Sigmoid colon (tissue), 7 donors: Measurements from ENCODE around the gene WDFY1. TPM values are rescaled to one million over a fixed set of nuclear protein-coding genes. Genes with fewer than 3 reads are reported as not detected.

ENCODE experiments used
- DNase-seq: peaks from one replicate; pipeline ENCODE4 v3.0.0-alpha.2; 2019
- H3K27ac ChIP-seq, 4 donors: fragments of 200-600 bp; sonication (generic); one replicate each; pipeline ENCODE4 v1.5.1; 2016 to 2019; ENCODE audit warnings: mild to moderate bottlenecking in 1 of 4
- H3K27me3 ChIP-seq, 3 donors: fragments of 200-600 bp; sonication (generic); one replicate each; pipeline ENCODE4 v1.5.1; 2019; ENCODE audit warnings: mild to moderate bottlenecking in 1 of 3
- H3K36me3 ChIP-seq, 4 donors: fragments of 200-600 bp; sonication (generic); one replicate each; pipeline ENCODE4 v1.5.1; 2016 to 2019
- H3K4me1 ChIP-seq, 4 donors: fragments of 200-600 bp; sonication (generic); one replicate each; pipeline ENCODE4 v1.5.1; 2017 to 2019
- H3K4me3 ChIP-seq, 4 donors: fragments of 200-600 bp; sonication (generic); one replicate each; pipeline ENCODE4 v1.5.1; 2017 to 2019; ENCODE audit warnings: mild to moderate bottlenecking in 2 of 4, moderate library complexity in 1 of 4
- H3K9me3 ChIP-seq, 4 donors: fragments of 200-600 bp in 3 of 4; sonication (generic) in 3 of 4; one replicate each; pipeline versions ENCODE4 v1.5.1 to v1.6.1; 2013 to 2019
- EP300 ChIP-seq, 4 donors: sonication (generic); formaldehyde crosslinking; IDR thresholded peaks; one replicate each; pipeline ENCODE4 v1.6.1; 2017; ENCODE audit warnings: antibody characterized with exemption in 4 of 4
- POLR2A ChIP-seq, 2 donors: fragments of 450-650 bp; IDR thresholded peaks; one replicate each; pipeline ENCODE4 v1.6.1; 2016; ENCODE audit warnings: antibody characterized with exemption in 2 of 2, mild to moderate bottlenecking in 2 of 2, moderate library complexity in 2 of 2
- POLR2AphosphoS5 ChIP-seq, 4 donors: sonication (generic); formaldehyde crosslinking; IDR thresholded peaks; one replicate each; pipeline ENCODE4 v1.6.1; 2017; ENCODE audit warnings: antibody characterized with exemption in 4 of 4
- WGBS, 2 donors: extraction: QIAGEN DNeasy Blood & Tissue Kit; methylation state at CpG; one replicate each; pipeline ENCODE4 v1.1.7; 2013; 5-methylcytosine and 5-hydroxymethylcytosine counted together
- intact Hi-C: fragments of 100-400 bp; cut with DNase I; formaldehyde crosslinking; loops from one replicate; pipeline ENCODE4 v1.15.1; 2023
- polyA plus RNA-seq, 3 donors: library from polyadenylated mRNA; stranded (reverse); fragments of 200-250 nt; gene quantifications; one replicate each; pipeline ENCODE4 v1.2.3, GENCODE V29; 2013
- total RNA-seq, 4 donors: library from RNA; depleted of rRNA; stranded (reverse); fragments of >200 nt; gene quantifications; one replicate each; pipeline ENCODE4 v1.1.0, GENCODE V29; 2016
- TF ChIP-seq, protein P1 (sequence below), 4 experiments: fragments of 450-650 bp in 3 of 4; fragments of 200-600 bp in 1 of 4; IDR thresholded peaks; one replicate each; pipeline ENCODE4 v1.5.1; 2016 to 2019; ENCODE audit warnings: antibody characterized with exemption in 4 of 4, mild to moderate bottlenecking in 3 of 4, moderate library complexity in 2 of 4
- donor health status: healthy with polysubstance abuse.
- donor health status: Bipolar disorder and iron deficiency.
- donor health status: healthy.

WDFY1 gene
- total and polyA plus RNA-seq, 7 donors: 17.4 to 36.1 (median 24.3) TPM

- no peak overlapping the region for H3K4me3 ChIP-seq
- H3K27me3 ChIP-seq: no peaks in the 10 kb centered on the region
- no peaks in the 10 kb centered on the region for H3K36me3 ChIP-seq
- no peak for DNase-seq
- intact Hi-C loops: no loop called here
- 77 to 79% methylated on average over 5 of the region's 5 CpGs for WGBS, 2 donors
- H3K9me3 ChIP-seq: no peaks in the 10 kb centered on the region
- no peak overlapping the region for H3K27ac ChIP-seq
- peaks cover 0 to 23% (median 19%) of the 10 kb centered on the region in 4 donors for H3K4me1 ChIP-seq
- TF ChIP-seq, protein P1, sequence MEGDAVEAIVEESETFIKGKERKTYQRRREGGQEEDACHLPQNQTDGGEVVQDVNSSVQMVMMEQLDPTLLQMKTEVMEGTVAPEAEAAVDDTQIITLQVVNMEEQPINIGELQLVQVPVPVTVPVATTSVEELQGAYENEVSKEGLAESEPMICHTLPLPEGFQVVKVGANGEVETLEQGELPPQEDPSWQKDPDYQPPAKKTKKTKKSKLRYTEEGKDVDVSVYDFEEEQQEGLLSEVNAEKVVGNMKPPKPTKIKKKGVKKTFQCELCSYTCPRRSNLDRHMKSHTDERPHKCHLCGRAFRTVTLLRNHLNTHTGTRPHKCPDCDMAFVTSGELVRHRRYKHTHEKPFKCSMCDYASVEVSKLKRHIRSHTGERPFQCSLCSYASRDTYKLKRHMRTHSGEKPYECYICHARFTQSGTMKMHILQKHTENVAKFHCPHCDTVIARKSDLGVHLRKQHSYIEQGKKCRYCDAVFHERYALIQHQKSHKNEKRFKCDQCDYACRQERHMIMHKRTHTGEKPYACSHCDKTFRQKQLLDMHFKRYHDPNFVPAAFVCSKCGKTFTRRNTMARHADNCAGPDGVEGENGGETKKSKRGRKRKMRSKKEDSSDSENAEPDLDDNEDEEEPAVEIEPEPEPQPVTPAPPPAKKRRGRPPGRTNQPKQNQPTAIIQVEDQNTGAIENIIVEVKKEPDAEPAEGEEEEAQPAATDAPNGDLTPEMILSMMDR (IDR thresholded peaks at IDR 0.05): no peak
- TF ChIP-seq POLR2AphosphoS5 (IDR thresholded peaks at IDR 0.05): no peak
- no peak for TF ChIP-seq EP300 (IDR thresholded peaks at IDR 0.05)
These were observed 2.6 kb upstream of the WDFY1 start for GRCh38 chr2:223947711-223948205.

- Histone ChIP-seq H3K4me3 (peak overlapping the region in 3 of 4 donors; percentile 88 to 99 (median 98)), H3K27ac (peak overlapping the region in 3 of 4 donors; percentile 86 to 92 (median 89)), H3K9me3 (no peaks in the 10 kb centered on the region), H3K36me3 (no peaks in the 10 kb centered on the region), H3K4me1 (peaks cover 0 to 37% (median 25%) of the 10 kb centered on the region in 4 donors), H3K27me3 (no peaks in the 10 kb centered on the region)
- intact Hi-C loops: loop anchor here (2.0 kb wide), 1 partner anchor 951 kb away; no protein-coding TSS in a partner anchor
- no peak for DNase-seq
- TF ChIP-seq, protein P1 (IDR thresholded peaks at IDR 0.05): no peak
- TF ChIP-seq EP300 (IDR thresholded peaks at IDR 0.05) (no peak), POLR2A (IDR thresholded peaks at IDR 0.05) (no peak), POLR2AphosphoS5 (IDR thresholded peaks at IDR 0.05) (no peak)
- 42 to 43% methylated on average over 4 of the region's 4 CpGs for WGBS, 2 donors
These were observed 620 bp upstream of the WDFY1 start for GRCh38 chr2:223945755-223946154.

DNA sequence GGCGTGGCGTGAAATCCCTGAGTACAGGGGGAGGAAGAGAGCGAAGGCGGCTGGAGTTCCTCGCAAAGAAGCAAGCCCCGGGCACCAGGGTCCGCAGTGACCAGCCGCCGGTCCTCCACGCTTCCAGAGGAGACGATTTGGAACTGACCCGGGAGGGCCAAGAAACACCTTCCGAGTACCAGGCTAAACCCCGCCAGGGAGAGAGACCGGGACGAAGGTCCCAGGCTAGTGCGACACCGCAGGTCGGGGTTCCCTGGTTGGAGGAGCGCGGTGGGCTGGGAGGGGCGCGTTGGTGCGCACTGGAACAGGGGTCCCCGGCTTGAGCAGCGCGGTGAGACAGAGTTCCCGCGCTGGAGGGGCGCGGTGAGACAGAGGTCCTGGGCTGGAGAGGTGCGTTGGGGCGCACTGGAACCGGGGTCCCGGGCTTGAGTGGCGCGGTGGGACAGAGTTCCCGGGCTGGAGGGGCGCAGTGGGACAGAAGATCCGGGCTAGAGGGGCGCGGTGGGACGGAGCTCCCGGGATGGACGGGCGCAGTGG, 901 bp downstream of the WDFY1 start:
- H3K4me1 ChIP-seq: peaks cover 0 to 47% (median 25%) of the 10 kb centered on the region in 4 donors
- H3K27me3 ChIP-seq: no peaks in the 10 kb centered on the region
- 0 to 2% methylated on average over 46 of the region's 46 CpGs for WGBS, 2 donors
- intact Hi-C loops: loop anchor here (2.0 kb wide), 1 partner anchor 949 kb away; no protein-coding TSS in a partner anchor
- DNase-seq: peak; percentile 69
- peak overlapping the region; percentile 87 to 99 (median 93) for H3K4me3 ChIP-seq
- peak overlapping the region; percentile 86 to 92 (median 90) for H3K27ac ChIP-seq
- no peaks in the 10 kb centered on the region for H3K36me3 ChIP-seq
- TF ChIP-seq, protein P1 (IDR thresholded peaks at IDR 0.05): no peak
- TF ChIP-seq EP300 (IDR thresholded peaks at IDR 0.05): no peak
- TF ChIP-seq POLR2AphosphoS5 (IDR thresholded peaks at IDR 0.05): no peak
- TF ChIP-seq POLR2A (IDR thresholded peaks at IDR 0.05): no peak
- H3K9me3 ChIP-seq: no peaks in the 10 kb centered on the region

DNA sequence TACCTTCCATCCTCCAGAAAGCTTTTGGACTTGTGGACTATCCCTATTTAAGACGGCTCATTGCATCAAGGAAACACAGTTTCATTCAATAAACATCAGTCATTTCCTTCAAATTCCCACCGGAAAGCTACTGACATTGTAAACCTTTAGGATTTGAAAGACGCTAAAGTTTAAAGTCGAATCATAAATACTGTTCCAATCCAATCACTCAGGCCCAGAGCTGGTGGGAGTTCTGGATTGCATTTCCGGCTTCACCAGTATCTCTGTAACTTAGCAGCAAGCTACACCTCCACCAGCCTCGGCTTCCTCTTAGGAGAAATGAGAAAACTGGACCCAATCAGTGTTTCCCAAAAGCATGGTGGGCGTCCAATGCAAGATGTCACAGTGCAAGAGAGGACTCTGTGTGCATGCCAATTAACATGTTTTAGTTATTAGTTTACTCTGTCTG, 1.6 kb downstream of the WDFY1 start:
- intact Hi-C loops: loop anchor here (2.0 kb wide), 1 partner anchor 949 kb away; no protein-coding TSS in a partner anchor
- Histone ChIP-seq H3K36me3 (no peaks in the 10 kb centered on the region), H3K9me3 (no peaks in the 10 kb centered on the region), H3K4me3 (peak overlapping the region; percentile 87 to 99 (median 93)), H3K27me3 (no peaks in the 10 kb centered on the region), H3K27ac (peak overlapping the region; percentile 86 to 92 (median 90)), H3K4me1 (peaks cover 0 to 48% (median 29%) of the 10 kb centered on the region in 4 donors)
- TF ChIP-seq EP300 (IDR thresholded peaks at IDR 0.05) (no peak), POLR2A (IDR thresholded peaks at IDR 0.05) (peak in 1 of 2 donors; percentile 38)
- 10 to 42% methylated on average over 7 of the region's 7 CpGs for WGBS, 2 donors
- DNase-seq: no peak

- intact Hi-C loops: no loop called here
- no peaks in the 10 kb centered on the region for H3K27me3 ChIP-seq
- peaks cover 0 to 50% (median 33%) of the 10 kb centered on the region in 4 donors for H3K4me1 ChIP-seq
- WGBS, 2 donors: 18 to 70% methylated on average over 1 of the region's 1 CpG
- no peaks in the 10 kb centered on the region for H3K36me3 ChIP-seq
- peak overlapping the region in 2 of 4 donors; percentile 98 to 99 for H3K4me3 ChIP-seq
- H3K9me3 ChIP-seq: no peaks in the 10 kb centered on the region
- no peak for DNase-seq
- H3K27ac ChIP-seq: peak overlapping the region in 3 of 4 donors; percentile 8 to 91 (median 86)
- TF ChIP-seq POLR2AphosphoS5 (IDR thresholded peaks at IDR 0.05): no peak
- no peak for TF ChIP-seq EP300 (IDR thresholded peaks at IDR 0.05)
- TF ChIP-seq POLR2A (IDR thresholded peaks at IDR 0.05): no peak
- TF ChIP-seq, protein P1 (IDR thresholded peaks at IDR 0.05): no peak
These were observed 2.0 kb downstream of the WDFY1 start for GRCh38 chr2:223943135-223943534.
